ENCODE results near the gene MAP3K5. TPM values are rescaled to one million over a fixed set of nuclear protein-coding genes. Genes with fewer than 3 reads are reported as not detected.

The MAP3K5 gene
- total and polyA plus RNA-seq, 2 donors (not counting 3 experiments of a cell fraction or from before 2014, with no cell fraction given) = 1.5 to 7.0 TPM

DNA sequence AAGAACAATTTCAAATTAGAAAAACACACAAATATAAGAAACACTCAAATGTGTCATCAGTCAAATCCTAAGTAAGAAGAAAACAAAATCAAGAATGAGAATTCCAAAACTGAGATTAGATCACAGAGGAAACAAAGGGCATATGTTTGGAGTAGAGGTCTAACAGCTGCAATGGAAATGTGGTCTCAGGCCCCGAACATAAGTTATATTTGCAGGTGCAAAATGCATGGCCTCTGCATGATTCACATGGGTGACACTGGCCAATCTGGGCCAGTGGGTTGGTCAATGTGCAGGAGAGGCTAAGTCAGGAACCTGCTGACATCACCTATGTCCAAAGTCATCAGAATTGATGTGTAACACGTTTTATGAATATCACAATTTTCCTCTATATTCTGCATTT lies 133.6 kb downstream of the MAP3K5 start:
- intact Hi-C loops (cut with micrococcal nuclease) (no loop called here), dilution Hi-C loops (cut with MboI; ENCODE audit: extremely low pct_ligation_motif_present, low sequenced_read_pairs) (no loop called here)
- Histone ChIP-seq H3K9ac (replicated peaks; ENCODE audit: extremely low read depth, insufficient read depth, low read length) (no peak overlapping the region), H3K4me2 (ENCODE audit: insufficient read depth, low read length) (no peak overlapping the region), H3K79me2 (ENCODE audit: control insufficient read depth, insufficient read depth, low read length) (no peaks in the 10 kb centered on the region), H3K4me3 (replicated peaks in 1 of 3; ENCODE audit: insufficient read depth in 1 of 3, low read depth in 1 of 3, low read length in 3 of 3) (no peak overlapping the region), H3K27me3 (ENCODE audit: control insufficient read depth in 2 of 2, insufficient read depth in 2 of 2, low read length in 2 of 2) (no peaks in the 10 kb centered on the region), H3K9me3 (replicated peaks; ENCODE audit: control insufficient read depth, insufficient read depth, low read length) (no peaks in the 10 kb centered on the region), H3K4me1 (ENCODE audit: control insufficient read depth, extremely low read depth, insufficient read depth, low read length) (no peaks in the 10 kb centered on the region), H3K36me3 (ENCODE audit: control insufficient read depth in 2 of 2, extremely low read depth in 1 of 2, insufficient read depth in 2 of 2, low read length in 2 of 2) (no peaks in the 10 kb centered on the region), H3K9me1 (replicated peaks; ENCODE audit: control insufficient read depth, extremely low read depth, insufficient read depth, low read length) (no peaks in the 10 kb centered on the region), H4K20me1 (replicated peaks; ENCODE audit: control insufficient read depth, extremely low read depth, insufficient read depth, low read length) (no peaks in the 10 kb centered on the region), H3K27ac (ENCODE audit: insufficient read depth, low read depth, low read length) (no peak overlapping the region), H2AFZ (ENCODE audit: low read depth, low read length) (no peak overlapping the region)
- CTCF ChIA-PET = interaction anchor here (0.8 to 1.2 kb wide), 4 partner anchors 11 to 133 kb away, joined by 3 to 7 read pairs (median 4); partner anchors contain the start of gene MAP3K5
- no TSS peak for BruUV-seq (replicated peaks)
- DNase-seq (ENCODE audit: low read depth, low spot score) (peak; percentile 40), FAIRE-seq (no peak)
- POLR2A ChIA-PET = no interaction called here
- TF ChIP-seq CTCF (IDR thresholded peaks at IDR 0.05; ENCODE audit: extremely low read depth in 1 of 2, insufficient read depth in 1 of 2, low read depth in 1 of 2, low read length in 2 of 2) (no peak), FOS (IDR thresholded peaks at IDR 0.05; ENCODE audit: borderline replicate concordance, insufficient read depth, low read length) (no peak), GATA2 (IDR thresholded peaks at IDR 0.05; ENCODE audit: insufficient read depth, insufficient read length, low read depth, low read length) (no peak), EZH2 (IDR thresholded peaks at IDR 0.05; ENCODE audit: borderline replicate concordance, low read depth, low read length, severe bottlenecking) (no peak), POLR2A (IDR thresholded peaks at IDR 0.05; ENCODE audit: low read depth, low read length) (no peak), JUN (IDR thresholded peaks at IDR 0.05; ENCODE audit: borderline replicate concordance, insufficient read depth, insufficient read length, low read depth) (no peak)
- TF ChIP-seq, protein P1, sequence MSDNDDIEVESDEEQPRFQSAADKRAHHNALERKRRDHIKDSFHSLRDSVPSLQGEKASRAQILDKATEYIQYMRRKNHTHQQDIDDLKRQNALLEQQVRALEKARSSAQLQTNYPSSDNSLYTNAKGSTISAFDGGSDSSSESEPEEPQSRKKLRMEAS (IDR thresholded peaks at IDR 0.05; ENCODE audit: insufficient read depth, insufficient read length) = no peak

All from endothelial cell of umbilical vein (primary cell).